Medulla oblongata (tissue), 1 donor: ENCODE results near the gene CEMIP2.
"Not testable (repeated sequence)": the region's sequence is repeated elsewhere in the genome, so short reads cannot be mapped to it uniquely, and the experiment has no call there.

Experiments used
- DNase-seq: peaks from one replicate; pipeline ENCODE4 v3.0.0-alpha.2; 2015; ENCODE audit errors: extremely low spot score

CEMIP2 gene

GRCh38 chr9:71675857-71676165, 92.5 kb downstream of the CEMIP2 start:
- no peak for DNase-seq

DNA sequence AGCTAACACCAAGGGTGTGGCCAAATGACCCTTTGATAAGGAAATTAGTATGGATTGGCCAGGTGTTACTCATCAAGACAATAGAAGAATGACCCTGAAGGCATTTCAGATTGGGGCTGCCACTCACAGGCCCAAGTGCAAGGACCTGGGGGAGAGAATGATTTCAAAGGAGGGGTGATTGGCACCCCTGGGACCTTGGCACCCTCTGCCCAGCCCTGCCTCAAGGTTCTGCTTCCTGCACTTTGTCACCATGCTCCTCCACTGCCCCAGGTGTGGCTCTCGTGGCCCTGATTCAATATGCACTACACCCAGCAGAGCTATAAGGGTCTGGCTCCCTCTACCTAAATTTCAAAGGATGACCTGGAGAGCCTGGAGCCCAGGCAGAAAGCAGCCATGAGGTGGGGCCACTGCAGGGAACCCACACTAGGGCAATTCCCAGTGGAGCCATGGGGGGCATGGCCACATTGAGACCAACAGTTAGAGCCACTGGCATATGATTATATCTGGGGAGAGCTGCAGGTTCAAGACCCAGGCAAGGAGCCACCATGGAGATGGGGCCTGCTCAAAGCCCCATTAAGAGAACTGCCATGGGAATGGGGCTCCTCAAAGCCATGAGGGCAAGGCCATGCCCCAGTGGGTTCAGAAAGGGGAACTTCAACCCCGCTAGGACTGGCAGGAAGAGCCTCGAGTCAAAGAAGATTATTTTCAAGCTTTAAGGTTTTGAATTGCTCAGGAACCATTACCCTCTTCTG, 93.0 kb downstream of the CEMIP2 start:
- no peak for DNase-seq

DNA sequence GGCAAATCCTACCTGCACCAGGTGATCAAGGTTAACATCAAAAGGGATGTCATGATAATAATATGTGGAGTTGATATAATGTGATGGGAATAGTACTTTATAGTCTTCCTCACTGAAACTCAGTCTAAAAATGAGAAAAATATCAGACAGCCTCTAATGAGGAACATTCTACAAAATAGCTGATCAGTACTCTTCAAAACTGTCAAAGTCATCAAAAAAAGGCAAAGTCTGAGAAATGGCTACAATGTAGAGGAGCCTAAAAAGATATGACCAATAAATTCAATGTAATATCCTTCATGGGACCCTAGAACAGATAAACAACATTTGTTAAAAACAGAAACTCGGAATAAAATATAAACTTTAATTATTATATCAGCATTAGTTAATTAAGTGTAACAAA, 95.7 kb downstream of the CEMIP2 start:
- no peak for DNase-seq

- DNase-seq: no peak
These were observed 97.0 kb downstream of the CEMIP2 start for GRCh38 chr9:71671289-71671688.

DNA sequence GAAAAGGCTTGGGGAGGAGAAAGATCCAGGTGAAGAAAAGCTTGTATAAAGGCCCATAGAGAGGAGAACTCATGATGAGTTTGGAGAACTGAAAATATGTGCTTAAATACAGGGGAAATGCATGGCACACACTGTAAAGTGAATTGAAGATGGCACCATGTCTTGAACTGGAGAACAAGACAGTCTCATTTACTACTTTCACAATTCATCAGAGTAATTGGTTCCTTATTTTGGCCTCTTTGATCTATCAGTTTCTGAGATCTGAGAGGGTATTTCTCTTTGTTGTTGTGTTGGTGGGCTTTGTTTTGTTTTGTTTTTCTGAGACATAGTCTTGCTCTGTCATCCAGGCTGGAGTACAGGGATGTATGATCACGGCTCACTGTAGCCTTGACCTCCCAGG, 98.2 kb downstream of the CEMIP2 start:
- DNase-seq: no peak

- DNase-seq: no peak
These were observed 98.9 kb downstream of the CEMIP2 start for GRCh38 chr9:71669284-71669995.

GRCh38 chr9:71668717-71669116, 99.6 kb downstream of the CEMIP2 start:
- DNase-seq: no peak

GRCh38 chr9:71665247-71665646, 103.1 kb downstream of the CEMIP2 start:
- no peak for DNase-seq

- no peak for DNase-seq
These were observed 103.7 kb downstream of the CEMIP2 start for GRCh38 chr9:71664566-71664965.

- no peak for DNase-seq
These were observed 104.3 kb downstream of the CEMIP2 start for GRCh38 chr9:71663931-71664459.

GRCh38 chr9:71663216-71663615, 105.1 kb downstream of the CEMIP2 start:
- no peak for DNase-seq

DNA sequence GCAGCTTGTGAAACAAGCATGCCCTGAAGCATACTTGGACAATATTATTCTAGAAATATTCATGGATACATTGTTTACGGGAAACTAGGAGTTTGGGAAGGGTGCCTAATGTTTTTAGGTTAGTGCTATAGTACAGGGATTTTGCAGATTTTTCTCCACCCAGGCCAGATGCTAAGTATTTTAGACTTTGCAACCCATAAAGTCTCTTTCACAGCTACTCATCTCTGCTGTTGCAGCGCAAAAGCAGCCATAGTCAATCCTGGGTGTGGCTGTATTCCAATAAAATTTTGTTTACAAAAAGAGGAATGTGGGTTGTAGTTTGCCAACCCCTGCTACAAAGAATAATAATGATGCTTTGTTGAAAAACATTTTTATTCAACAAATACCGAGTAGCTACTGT, 106.2 kb downstream of the CEMIP2 start:
- DNase-seq: no peak

DNA sequence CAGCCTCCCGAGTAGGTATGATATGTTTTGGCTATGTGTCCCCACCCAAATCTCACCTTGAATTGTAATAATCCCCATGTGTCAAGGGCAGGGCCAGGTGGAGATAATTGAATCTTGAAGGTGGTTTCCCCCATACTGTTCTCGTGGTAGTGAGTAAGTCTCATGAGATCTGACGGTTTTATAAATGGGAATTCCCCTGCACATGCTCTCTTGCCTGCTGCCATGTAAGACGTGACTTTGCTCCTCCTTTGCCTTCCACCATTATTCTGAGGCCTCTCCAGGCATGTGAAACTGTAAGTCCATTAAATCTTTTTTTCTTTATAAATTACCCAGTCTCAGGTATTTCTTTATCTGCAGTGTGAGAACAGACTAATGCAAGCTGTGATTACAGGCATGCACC, 111.0 kb downstream of the CEMIP2 start:
- DNase-seq: not testable (repeated sequence)

GRCh38 chr9:71656496-71656895, 111.8 kb downstream of the CEMIP2 start:
- no peak for DNase-seq

- no peak for DNase-seq
These were observed 112.5 kb downstream of the CEMIP2 start for GRCh38 chr9:71655778-71656177.

GRCh38 chr9:71655141-71655540, 113.2 kb downstream of the CEMIP2 start:
- DNase-seq: no peak

GRCh38 chr9:71652480-71652879, 115.8 kb downstream of the CEMIP2 start:
- DNase-seq: no peak

DNA sequence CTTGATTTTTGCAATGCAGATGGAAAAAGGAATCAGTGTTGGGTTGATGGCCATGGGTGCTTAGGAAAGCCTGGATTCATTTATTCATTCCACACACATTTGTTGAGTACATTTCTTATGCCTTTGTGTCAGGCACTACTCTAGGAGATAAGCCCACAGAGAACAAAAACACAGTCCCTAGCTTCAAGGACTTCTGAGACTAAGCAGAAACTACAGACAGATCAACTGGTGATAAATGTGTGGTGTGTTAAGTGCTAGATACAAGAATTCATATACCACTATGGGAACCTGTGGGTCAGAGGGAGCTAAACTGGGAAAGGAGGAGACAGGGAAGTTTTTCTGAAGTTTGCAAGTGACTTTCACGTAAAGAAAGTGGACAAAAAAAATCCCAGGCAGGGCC, 119.9 kb downstream of the CEMIP2 start:
- DNase-seq: no peak

GRCh38 chr9:71647094-71647591, 121.2 kb downstream of the CEMIP2 start:
- peak; percentile 85 for DNase-seq

DNA sequence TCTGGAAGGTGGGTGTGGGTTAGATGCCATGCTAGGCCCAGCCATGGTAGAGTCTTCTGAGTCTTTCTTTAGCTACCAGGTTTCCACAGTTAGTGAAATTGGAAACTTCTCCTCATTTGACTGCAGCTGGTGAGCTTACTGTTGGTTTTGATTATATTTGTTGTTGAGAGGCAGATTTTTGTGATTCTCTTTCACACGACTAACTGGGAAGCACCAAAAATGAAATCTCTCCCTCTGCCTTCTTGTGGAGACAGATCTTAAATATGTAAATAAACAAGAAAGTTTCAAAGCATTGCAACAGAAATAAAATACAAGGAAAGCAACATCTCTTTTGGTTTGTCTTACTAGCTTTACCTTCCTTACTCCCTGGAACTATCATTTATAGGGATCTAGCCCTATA, 122.2 kb downstream of the CEMIP2 start:
- DNase-seq: no peak

DNA sequence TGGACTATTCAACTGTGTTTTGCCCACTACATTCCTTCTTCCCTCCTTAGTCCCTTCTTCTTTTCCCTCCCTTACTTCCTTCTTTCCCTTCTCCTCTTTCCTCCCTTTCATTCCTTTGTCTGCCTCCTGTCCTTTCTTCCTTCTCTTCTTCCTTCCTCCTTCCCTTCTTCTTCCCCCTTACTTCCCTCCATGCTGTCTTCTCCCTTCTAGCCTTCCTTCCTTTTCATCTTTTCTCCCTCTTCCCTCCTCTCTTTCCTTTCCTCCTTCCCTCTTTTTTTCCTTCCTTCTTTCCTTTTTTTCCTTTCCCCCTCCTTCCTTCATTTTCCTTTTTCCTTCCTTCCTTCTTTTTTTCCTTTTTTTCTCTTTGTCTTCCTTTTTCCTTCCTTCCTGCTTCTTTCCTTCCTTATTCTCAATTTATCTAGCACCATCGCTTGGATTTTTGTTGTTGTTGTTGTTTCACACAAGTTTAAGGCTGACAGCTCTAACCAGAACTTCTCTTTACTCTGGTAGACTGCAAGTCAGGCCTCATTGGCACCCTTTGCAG, 123.4 kb downstream of the CEMIP2 start:
- no peak for DNase-seq

DNA sequence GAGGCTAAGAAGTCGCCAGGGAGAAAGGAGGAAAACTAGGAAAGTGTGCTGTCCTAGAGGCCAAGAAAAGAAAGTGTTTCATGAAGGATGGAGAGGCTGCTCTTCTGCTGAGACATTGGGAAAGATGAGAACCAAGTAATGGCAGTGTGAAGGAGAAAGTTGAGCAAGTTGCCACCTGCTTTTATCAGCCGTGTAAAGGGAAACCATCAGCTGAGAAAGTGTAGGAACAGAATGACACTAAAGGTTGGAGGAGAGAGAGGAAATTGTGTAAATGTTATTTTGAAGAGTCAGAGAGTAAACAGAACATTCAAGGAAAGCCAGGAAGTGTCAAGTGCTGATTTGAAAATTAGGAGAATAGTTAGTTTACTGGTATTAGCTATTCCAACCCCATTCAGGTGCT, 125.0 kb downstream of the CEMIP2 start:
- DNase-seq: no peak

- peak; percentile 19 for DNase-seq
These were observed 126.3 kb downstream of the CEMIP2 start for GRCh38 chr9:71642056-71642455.
